ENCODE data around the gene ZNF655.

Gene ZNF655

GRCh38 chr7:99616359-99617191 is 58.1 kb downstream of the ZNF655 start, which contains the start of gene ZSCAN25:
TSS of gene ZSCAN25 (plus strand) at chr7:99616946. CDS start at chr7:99619607, 2,661 bp downstream.
- Histone ChIP-seq H3K4me1 (ENCODE audit: control insufficient read depth, low read depth, low read length) (peaks cover 8% of the 10 kb centered on the region), H3K9ac (ENCODE audit: low read length) (peak within 1 kb of the TSS; percentile 86), H3K27me3 (ENCODE audit: control insufficient read depth, insufficient read depth, low read length) (no peaks in the 10 kb centered on the region), H3K4me3 (ENCODE audit: low read length) (peak within 1 kb of the TSS; percentile 85), H3K36me3 (ENCODE audit: control insufficient read depth, low read depth, low read length) (peaks cover 35% of the 10 kb centered on the region), H3K9me3 (ENCODE audit: control insufficient read depth, low read depth, low read length) (no peaks in the 10 kb centered on the region), H3K27ac (ENCODE audit: low read length) (peak within 1 kb of the TSS; percentile 86)

GRCh38 chr7:99617192-99617781 is 58.8 kb downstream of the ZNF655 start:
- Histone ChIP-seq H3K36me3 (ENCODE audit: control insufficient read depth, low read depth, low read length) (peaks cover 42% of the 10 kb centered on the region), H3K9ac (ENCODE audit: low read length) (peak overlapping the region; percentile 86), H3K9me3 (ENCODE audit: control insufficient read depth, low read depth, low read length) (no peaks in the 10 kb centered on the region), H3K27ac (ENCODE audit: low read length) (peak overlapping the region; percentile 6), H3K4me3 (ENCODE audit: low read length) (peak overlapping the region; percentile 85), H3K4me1 (ENCODE audit: control insufficient read depth, low read depth, low read length) (peaks cover 8% of the 10 kb centered on the region), H3K27me3 (ENCODE audit: control insufficient read depth, insufficient read depth, low read length) (no peaks in the 10 kb centered on the region)

GRCh38 chr7:99618726-99619125 is 60.3 kb downstream of the ZNF655 start:
- Histone ChIP-seq H3K4me3 (ENCODE audit: low read length) (no peak overlapping the region), H3K4me1 (ENCODE audit: control insufficient read depth, low read depth, low read length) (peaks cover 8% of the 10 kb centered on the region), H3K27me3 (ENCODE audit: control insufficient read depth, insufficient read depth, low read length) (no peaks in the 10 kb centered on the region), H3K27ac (ENCODE audit: low read length) (no peak overlapping the region), H3K36me3 (ENCODE audit: control insufficient read depth, low read depth, low read length) (peaks cover 56% of the 10 kb centered on the region), H3K9ac (ENCODE audit: low read length) (no peak overlapping the region), H3K9me3 (ENCODE audit: control insufficient read depth, low read depth, low read length) (no peaks in the 10 kb centered on the region)

GRCh38 chr7:99619571-99620130 is 61.2 kb downstream of the ZNF655 start:
- Histone ChIP-seq H3K36me3 (ENCODE audit: control insufficient read depth, low read depth, low read length) (peaks cover 64% of the 10 kb centered on the region), H3K27ac (ENCODE audit: low read length) (no peak overlapping the region), H3K27me3 (ENCODE audit: control insufficient read depth, insufficient read depth, low read length) (no peaks in the 10 kb centered on the region), H3K9me3 (ENCODE audit: control insufficient read depth, low read depth, low read length) (no peaks in the 10 kb centered on the region), H3K9ac (ENCODE audit: low read length) (no peak overlapping the region), H3K4me3 (ENCODE audit: low read length) (no peak overlapping the region), H3K4me1 (ENCODE audit: control insufficient read depth, low read depth, low read length) (peaks cover 8% of the 10 kb centered on the region)

GRCh38 chr7:99621271-99621670 is 62.8 kb downstream of the ZNF655 start:
- Histone ChIP-seq H3K9me3 (ENCODE audit: control insufficient read depth, low read depth, low read length) (no peaks in the 10 kb centered on the region), H3K4me1 (ENCODE audit: control insufficient read depth, low read depth, low read length) (peaks cover 5% of the 10 kb centered on the region), H3K36me3 (ENCODE audit: control insufficient read depth, low read depth, low read length) (peaks cover 79% of the 10 kb centered on the region), H3K27me3 (ENCODE audit: control insufficient read depth, insufficient read depth, low read length) (no peaks in the 10 kb centered on the region), H3K9ac (ENCODE audit: low read length) (no peak overlapping the region), H3K27ac (ENCODE audit: low read length) (no peak overlapping the region), H3K4me3 (ENCODE audit: low read length) (no peak overlapping the region)

GRCh38 chr7:99622596-99622995 is 64.2 kb downstream of the ZNF655 start:
- Histone ChIP-seq H3K9me3 (ENCODE audit: control insufficient read depth, low read depth, low read length) (no peaks in the 10 kb centered on the region), H3K27ac (ENCODE audit: low read length) (no peak overlapping the region), H3K36me3 (ENCODE audit: control insufficient read depth, low read depth, low read length) (peaks cover 91% of the 10 kb centered on the region), H3K4me3 (ENCODE audit: low read length) (no peak overlapping the region), H3K27me3 (ENCODE audit: control insufficient read depth, insufficient read depth, low read length) (no peaks in the 10 kb centered on the region), H3K4me1 (ENCODE audit: control insufficient read depth, low read depth, low read length) (peaks cover 3% of the 10 kb centered on the region), H3K9ac (ENCODE audit: low read length) (no peak overlapping the region)

GRCh38 chr7:99623091-99623693 is 64.8 kb downstream of the ZNF655 start:
- no peaks in the 10 kb centered on the region for H3K27me3 ChIP-seq (ENCODE audit: control insufficient read depth, insufficient read depth, low read length)
- H3K36me3 ChIP-seq (ENCODE audit: control insufficient read depth, low read depth, low read length): peaks cover 90% of the 10 kb centered on the region
- H3K4me1 ChIP-seq (ENCODE audit: control insufficient read depth, low read depth, low read length): peaks cover 4% of the 10 kb centered on the region
- no peak overlapping the region for H3K27ac ChIP-seq (ENCODE audit: low read length)
- no peak overlapping the region for H3K4me3 ChIP-seq (ENCODE audit: low read length)
- no peaks in the 10 kb centered on the region for H3K9me3 ChIP-seq (ENCODE audit: control insufficient read depth, low read depth, low read length)
- no peak overlapping the region for H3K9ac ChIP-seq (ENCODE audit: low read length)

GRCh38 chr7:99623702-99624447 is 65.4 kb downstream of the ZNF655 start:
- no peak overlapping the region for H3K4me3 ChIP-seq (ENCODE audit: low read length)
- no peaks in the 10 kb centered on the region for H3K27me3 ChIP-seq (ENCODE audit: control insufficient read depth, insufficient read depth, low read length)
- no peaks in the 10 kb centered on the region for H3K9me3 ChIP-seq (ENCODE audit: control insufficient read depth, low read depth, low read length)
- peaks cover 11% of the 10 kb centered on the region for H3K4me1 ChIP-seq (ENCODE audit: control insufficient read depth, low read depth, low read length)
- H3K36me3 ChIP-seq (ENCODE audit: control insufficient read depth, low read depth, low read length): peaks cover 83% of the 10 kb centered on the region
- H3K27ac ChIP-seq (ENCODE audit: low read length): no peak overlapping the region
- no peak overlapping the region for H3K9ac ChIP-seq (ENCODE audit: low read length)

GRCh38 chr7:99624484-99624883 is 66.0 kb downstream of the ZNF655 start:
- Histone ChIP-seq H3K27ac (ENCODE audit: low read length) (no peak overlapping the region), H3K9me3 (ENCODE audit: control insufficient read depth, low read depth, low read length) (no peaks in the 10 kb centered on the region), H3K27me3 (ENCODE audit: control insufficient read depth, insufficient read depth, low read length) (no peaks in the 10 kb centered on the region), H3K4me1 (ENCODE audit: control insufficient read depth, low read depth, low read length) (peaks cover 17% of the 10 kb centered on the region), H3K36me3 (ENCODE audit: control insufficient read depth, low read depth, low read length) (peaks cover 81% of the 10 kb centered on the region), H3K9ac (ENCODE audit: low read length) (no peak overlapping the region), H3K4me3 (ENCODE audit: low read length) (no peak overlapping the region)

GRCh38 chr7:99625321-99625720 is 66.9 kb downstream of the ZNF655 start:
- Histone ChIP-seq H3K27me3 (ENCODE audit: control insufficient read depth, insufficient read depth, low read length) (no peaks in the 10 kb centered on the region), H3K27ac (ENCODE audit: low read length) (no peak overlapping the region), H3K4me3 (ENCODE audit: low read length) (no peak overlapping the region), H3K4me1 (ENCODE audit: control insufficient read depth, low read depth, low read length) (peaks cover 18% of the 10 kb centered on the region), H3K9me3 (ENCODE audit: control insufficient read depth, low read depth, low read length) (no peaks in the 10 kb centered on the region), H3K9ac (ENCODE audit: low read length) (no peak overlapping the region), H3K36me3 (ENCODE audit: control insufficient read depth, low read depth, low read length) (peaks cover 81% of the 10 kb centered on the region)

GRCh38 chr7:99625961-99626360 is 67.5 kb downstream of the ZNF655 start:
- no peak overlapping the region for H3K4me3 ChIP-seq (ENCODE audit: low read length)
- H3K9me3 ChIP-seq (ENCODE audit: control insufficient read depth, low read depth, low read length): no peaks in the 10 kb centered on the region
- no peak overlapping the region for H3K27ac ChIP-seq (ENCODE audit: low read length)
- H3K36me3 ChIP-seq (ENCODE audit: control insufficient read depth, low read depth, low read length): peaks cover 81% of the 10 kb centered on the region
- peaks cover 24% of the 10 kb centered on the region for H3K4me1 ChIP-seq (ENCODE audit: control insufficient read depth, low read depth, low read length)
- H3K27me3 ChIP-seq (ENCODE audit: control insufficient read depth, insufficient read depth, low read length): no peaks in the 10 kb centered on the region
- no peak overlapping the region for H3K9ac ChIP-seq (ENCODE audit: low read length)

Measured in iPS-18a (cell line).